HG03457 (cell line): Measurements from ENCODE around the gene GALNT18.

Experiments
- ATAC-seq: cut with Tn5 transposase; IDR thresholded peaks from one replicate; pipeline ENCODE4 v1.9.1; 2021; ENCODE audit warnings: moderate number of reproducible peaks; ENCODE audit not compliant: unreplicated experiment

The GALNT18 gene

GRCh38 chr11:11251394-11251970 is 370.3 kb downstream of the GALNT18 start:
- ATAC-seq, result no peak

GRCh38 chr11:11250470-11250869 is 371.3 kb downstream of the GALNT18 start:
- ATAC-seq, result no peak

DNA sequence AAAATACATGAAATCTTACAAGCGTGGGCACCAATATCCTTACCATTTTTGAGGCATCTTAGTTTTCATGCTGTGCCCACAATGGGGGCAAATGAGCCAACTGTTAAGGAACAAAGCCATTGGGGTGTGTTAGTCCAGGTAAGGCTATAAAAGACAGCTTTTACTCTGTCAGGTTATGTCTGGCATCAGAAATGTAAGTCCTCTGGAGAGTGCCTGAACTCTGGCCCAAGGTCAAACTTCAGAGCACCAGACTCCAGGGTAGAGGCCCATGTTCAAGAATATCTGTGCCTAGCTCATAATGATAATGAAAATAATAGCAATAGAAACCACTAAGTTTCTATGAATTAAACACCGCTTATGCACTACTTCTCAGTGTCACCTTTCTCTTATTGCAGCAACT is 374.2 kb downstream of the GALNT18 start:
- ATAC-seq, result no peak

- no peak for ATAC-seq
These were observed 374.7 kb downstream of the GALNT18 start for GRCh38 chr11:11247086-11247485.

GRCh38 chr11:11246166-11246565 is 375.6 kb downstream of the GALNT18 start:
- ATAC-seq, result no peak

DNA sequence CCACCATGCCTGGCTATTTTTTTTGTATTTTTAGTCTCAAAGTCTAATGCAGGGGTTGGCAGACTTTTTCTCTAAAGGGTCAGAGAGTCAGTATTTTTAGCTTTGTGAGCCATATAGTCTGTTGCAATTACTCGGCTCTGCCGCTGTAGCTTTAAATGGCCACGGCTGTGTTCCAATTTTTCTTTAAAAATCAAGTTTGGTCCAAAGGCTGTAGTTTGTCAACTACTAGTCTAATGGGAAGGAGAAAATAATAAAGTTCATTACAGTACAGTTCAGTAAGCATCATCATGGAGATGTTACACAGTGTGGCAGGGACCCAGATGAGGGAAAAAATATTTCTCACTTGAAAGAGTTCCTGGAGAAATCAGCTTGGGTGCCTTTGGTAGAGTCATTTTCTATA is 376.4 kb downstream of the GALNT18 start:
- no peak for ATAC-seq

GRCh38 chr11:11244470-11245080 is 377.2 kb downstream of the GALNT18 start:
- ATAC-seq, result no peak

- no peak for ATAC-seq
These were observed 378.0 kb downstream of the GALNT18 start for GRCh38 chr11:11243590-11244469.

- ATAC-seq, result no peak
These were observed 378.6 kb downstream of the GALNT18 start for GRCh38 chr11:11243209-11243589.

- no peak for ATAC-seq
These were observed 380.5 kb downstream of the GALNT18 start for GRCh38 chr11:11241284-11241683.

DNA sequence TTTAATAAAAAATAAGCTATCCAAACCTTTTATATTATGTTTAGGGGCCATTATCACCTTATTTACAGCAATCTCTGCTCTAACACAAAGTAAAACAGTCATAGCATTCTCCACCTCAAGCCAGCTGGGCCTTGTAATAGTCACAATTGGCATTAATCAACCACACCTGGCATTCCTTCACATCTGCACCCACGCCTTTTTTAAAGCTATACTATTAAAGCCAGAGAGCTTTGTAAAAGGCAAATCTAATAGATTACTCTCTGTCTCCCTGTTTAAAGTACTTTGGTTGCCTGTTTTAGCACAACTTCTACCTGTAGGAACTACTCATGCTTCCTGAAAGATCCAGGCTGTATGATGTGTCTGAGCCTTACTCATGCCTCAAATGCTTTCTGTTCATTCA is 381.8 kb downstream of the GALNT18 start:
- no peak for ATAC-seq

GRCh38 chr11:11237070-11237832 is 384.6 kb downstream of the GALNT18 start:
- no peak for ATAC-seq

GRCh38 chr11:11236498-11237059 is 385.2 kb downstream of the GALNT18 start:
- no peak for ATAC-seq

GRCh38 chr11:11231763-11232162 is 390.0 kb downstream of the GALNT18 start:
- ATAC-seq, result no peak

DNA sequence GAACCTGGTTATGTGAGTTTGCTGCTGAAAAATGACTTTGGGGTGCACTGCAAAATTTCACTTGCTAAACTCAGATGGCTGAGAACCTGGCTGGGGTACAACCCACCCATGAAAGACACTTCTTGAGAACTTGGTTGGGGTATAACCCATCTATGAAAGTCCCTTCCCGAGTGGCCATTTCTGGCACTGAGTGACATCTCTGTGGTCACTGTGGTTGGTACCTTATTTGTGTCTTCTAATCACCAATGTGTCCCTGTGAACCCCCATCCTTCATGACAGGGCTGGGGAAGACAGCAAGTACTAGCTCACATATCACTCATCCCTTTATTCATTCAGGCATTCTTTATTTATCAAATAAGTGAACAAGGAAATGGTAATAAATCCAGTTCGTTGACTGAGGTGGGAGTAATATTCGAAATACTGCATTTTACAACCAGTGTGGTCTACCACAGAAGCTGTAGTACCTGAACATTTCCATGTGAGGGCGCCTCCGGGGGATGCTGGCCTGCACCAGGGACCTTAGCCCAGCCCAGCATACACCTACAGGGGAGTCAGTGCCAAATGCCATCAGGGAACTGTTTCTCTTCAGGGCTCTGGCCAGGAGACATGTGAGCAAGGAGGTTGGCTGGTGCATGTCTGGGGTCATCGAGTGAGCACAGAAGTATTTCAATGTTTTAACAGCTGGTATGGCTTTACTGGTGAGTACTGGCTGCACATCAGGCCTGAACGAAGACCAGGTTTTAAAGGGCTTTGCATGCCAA is 390.8 kb downstream of the GALNT18 start:
- no peak for ATAC-seq

DNA sequence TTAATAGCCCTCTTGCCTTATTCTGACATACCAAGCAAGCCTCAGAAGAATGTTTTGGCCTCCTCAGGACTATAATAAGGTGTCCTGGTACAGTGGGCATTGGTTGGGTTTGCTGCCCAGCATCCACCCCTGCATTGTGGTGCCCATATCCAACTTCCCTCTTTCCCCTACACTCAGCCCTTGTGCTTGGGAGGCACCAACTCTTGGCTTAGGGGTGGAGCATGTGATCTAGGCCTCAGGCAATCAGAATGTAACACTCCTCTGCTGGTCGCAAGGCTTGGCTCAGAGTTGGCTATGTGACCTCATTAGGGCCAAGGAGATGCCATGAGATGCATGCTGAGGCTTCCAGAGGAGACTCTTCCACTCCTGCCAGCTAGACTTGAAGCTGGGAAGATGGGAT is 391.7 kb downstream of the GALNT18 start:
- ATAC-seq, result no peak

- no peak for ATAC-seq
These were observed 392.2 kb downstream of the GALNT18 start for GRCh38 chr11:11229647-11230046.

DNA sequence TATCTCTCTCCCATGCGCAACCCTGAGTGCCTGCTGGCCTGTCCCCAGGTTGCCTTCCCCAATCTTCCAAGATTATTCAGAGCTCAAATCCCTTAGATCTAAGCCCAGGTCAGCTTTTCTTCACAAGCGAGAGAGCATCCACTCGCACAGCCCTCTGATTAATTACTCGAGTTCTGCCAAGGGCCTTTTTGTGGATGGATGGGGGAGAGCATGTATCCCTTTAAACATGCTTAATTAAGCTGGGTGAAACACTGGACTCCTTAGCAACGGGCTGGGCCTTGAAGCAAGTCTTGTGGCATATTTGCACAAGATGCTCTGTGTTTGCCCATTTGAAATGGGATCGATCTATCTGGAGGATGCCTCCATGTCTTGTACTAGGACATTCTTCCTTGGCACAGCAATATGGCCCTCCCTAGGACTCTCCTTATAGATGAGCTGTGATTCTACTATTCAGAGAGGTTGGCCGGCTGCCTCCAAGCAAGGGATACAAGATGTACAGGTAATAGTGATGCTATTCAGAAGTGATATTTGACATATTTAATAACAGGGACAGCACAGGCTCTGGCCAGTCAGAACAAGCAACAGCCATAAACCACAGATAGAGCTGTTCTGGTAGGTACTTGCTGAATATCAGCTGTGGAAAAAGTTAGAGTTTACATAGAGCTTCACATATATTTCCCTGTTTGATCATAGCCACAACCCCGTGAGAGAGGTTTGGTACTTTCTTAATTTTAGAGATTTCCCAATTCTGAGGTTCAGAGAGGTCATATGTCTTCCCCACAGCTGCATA is 394.3 kb downstream of the GALNT18 start:
- no peak for ATAC-seq
